GM18502 (cell line): ENCODE data around the gene SCO1.

ENCODE experiments used
- ATAC-seq: cut with Tn5 transposase; IDR thresholded peaks from one replicate; pipeline ENCODE4 v1.9.1; 2021; ENCODE audit warnings: mild to moderate bottlenecking; ENCODE audit not compliant: unreplicated experiment, poor library complexity

The SCO1 gene

DNA sequence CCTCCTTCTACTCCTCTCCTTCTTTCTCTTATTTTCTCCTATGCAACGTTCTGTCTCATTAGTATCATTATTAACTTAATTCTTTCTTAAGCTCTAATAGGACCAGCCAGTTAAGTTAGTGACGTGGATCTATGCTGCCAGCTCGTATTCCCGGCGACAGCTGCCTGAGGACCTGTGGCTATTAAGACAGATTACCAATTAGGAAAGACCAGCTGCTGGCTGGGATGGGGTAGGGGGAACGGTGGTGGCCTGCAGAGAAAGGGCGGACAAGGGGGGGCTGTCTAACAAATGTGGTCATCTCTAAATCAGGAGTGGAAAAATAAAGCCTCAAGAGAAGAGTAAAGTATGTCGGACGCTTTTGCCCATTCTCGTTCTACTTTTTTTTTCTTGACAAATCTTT, 39.5 kb downstream of the SCO1 start:
- ATAC-seq: no peak

DNA sequence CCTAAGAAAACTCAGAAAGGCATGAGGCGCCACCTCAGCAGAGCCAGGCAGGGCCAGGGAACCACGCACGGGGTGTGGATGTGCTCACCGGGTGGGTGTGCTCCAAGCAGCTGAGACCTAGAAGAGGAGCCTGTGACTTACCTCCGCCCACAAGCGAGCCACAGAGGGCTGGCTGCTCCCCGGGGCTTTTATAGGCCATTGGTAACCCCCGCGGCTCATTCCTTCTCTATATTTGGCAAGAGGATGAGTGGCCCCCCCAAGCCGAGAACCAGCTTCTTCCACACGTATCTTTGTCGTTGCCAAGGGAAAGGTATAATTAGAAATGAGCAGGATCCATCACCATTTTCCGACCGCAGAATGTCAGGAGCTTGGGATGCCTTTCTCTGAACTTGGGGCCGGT, 40.2 kb downstream of the SCO1 start, which contains the start of gene MYH3:
TSS of gene MYH3 (minus strand) at position 162 of the 400 bp plus-strand sequence. CDS start 2,245 bp downstream, outside the sequence.
- no peak for ATAC-seq

DNA sequence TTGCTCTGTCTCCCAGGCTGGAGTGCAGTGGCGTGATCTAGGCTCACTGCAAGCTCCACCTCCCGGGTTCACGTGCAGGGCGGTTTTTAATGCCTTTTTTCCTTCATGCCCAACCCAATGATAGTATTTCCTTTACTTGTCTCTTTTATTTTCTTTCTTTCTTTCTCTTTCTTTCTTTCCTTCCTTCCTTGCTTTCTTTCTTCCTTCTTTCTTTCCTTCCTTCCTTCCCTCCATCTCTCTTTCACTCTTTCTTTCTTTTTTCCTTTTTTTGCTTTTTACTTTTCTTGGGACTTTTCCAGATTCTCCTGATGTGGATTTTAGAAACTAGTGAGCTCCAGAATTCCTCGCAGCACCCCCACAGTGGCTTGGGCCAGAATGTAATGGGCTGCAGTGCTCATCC, 43.3 kb downstream of the SCO1 start:
- ATAC-seq: no peak

DNA sequence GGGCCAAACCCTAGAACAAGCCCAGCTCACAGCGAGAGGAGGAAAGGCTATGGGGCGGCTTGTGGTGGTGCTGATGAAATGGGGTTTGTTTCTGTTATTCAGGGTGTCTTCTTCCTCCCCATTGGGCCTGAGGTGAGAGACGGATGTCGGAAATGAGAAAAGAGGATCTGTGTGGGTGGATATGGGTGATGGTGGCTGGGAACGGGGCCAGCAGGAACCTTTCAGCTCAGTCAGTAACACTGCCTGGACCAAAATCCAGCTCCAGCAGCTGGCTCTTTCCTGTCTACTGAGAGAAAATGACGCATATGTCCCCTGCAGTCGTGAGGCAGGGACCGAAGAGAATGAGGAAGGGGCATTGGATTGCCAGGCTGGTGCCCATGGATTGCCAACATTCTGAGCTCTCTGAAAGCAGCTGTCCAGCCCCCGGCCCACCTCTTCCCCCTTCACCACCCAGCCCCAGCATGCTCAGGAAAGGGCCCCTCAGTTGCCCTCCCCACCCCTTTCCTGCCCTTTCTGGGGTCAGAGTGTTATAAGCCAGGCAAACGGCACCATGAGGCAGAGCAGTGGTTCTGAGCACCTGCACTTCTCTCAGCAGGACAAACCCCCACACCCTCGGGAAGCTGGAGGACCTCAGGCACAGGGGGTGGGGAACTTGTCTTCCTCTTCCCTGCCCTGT, 44.2 kb downstream of the SCO1 start:
- ATAC-seq: peak; percentile 73

DNA sequence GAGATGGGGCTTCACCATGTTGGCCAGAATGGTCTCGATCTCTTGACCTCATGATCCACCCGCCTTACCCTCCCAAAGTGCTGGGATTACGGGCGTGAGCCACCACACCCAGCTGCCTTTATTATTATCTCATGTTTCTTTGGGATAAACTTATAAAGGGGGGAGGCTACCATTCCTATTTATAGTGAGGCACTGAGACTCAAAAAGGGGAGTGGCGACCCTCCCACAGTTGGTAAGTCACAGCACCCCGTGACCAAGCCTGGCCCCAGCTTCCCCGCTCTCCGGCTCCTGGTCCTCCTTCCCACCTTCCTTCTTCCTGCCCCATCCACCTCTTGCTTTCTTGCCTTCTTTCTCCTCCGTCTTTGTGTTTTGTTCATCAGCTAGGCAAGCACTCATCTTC, 45.4 kb downstream of the SCO1 start:
- ATAC-seq: no peak

DNA sequence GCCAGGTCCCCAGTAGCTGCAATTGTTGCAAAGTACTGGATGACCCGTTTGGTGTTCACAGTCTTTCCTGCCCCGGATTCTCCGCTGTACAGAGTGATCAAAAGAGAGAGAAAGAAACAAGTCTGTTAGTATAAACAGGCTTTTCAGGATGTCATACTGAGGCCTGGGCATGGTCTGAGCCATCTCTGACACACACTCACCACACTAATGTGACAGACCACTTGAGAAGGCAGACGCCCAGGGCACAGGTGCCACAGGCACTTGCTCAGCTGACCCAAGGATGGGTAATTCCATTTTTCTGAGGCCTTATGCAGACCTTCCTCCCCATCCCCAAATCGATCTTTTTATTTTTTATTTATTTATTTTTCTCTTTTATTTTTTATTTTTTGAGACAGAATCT, 47.7 kb downstream of the SCO1 start:
- no peak for ATAC-seq

DNA sequence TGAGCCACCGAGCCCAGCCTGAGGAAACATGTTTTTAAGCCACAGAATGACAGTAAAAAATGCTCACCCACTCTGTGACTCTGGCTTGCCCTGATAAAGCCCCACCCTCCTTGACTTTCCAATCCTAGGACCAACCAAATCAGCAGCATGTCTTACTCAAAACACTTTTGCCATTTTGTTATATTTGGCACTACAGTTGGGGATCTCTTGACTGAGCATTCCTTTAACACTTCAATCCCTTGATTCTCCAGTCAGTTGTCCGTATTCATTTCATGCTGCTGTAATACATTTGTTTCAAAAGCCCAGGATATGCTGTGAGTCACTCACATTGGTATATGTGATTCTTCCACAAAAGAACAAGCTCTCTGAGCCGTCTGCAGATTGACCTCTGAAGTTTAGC, 48.4 kb downstream of the SCO1 start:
- no peak for ATAC-seq

DNA sequence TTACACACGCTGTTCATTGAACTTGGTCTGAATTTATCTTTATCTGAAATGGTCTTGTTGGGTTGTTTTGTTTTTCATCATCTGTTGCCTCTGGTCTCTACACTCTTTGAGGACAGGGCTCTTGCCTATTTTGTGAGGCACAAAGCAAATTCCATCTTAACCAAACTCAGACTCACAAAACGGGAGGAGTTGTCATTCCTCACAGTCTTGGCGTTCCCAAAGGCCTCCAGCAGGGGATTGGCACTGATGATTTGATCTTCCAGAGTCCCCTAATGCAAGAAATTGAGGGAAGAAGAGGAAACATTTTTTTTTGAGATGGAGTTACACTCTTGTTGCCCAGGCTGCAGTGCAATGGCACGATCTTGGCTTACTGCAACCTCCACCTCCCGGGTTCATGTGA, 49.0 kb downstream of the SCO1 start:
- ATAC-seq: no peak

DNA sequence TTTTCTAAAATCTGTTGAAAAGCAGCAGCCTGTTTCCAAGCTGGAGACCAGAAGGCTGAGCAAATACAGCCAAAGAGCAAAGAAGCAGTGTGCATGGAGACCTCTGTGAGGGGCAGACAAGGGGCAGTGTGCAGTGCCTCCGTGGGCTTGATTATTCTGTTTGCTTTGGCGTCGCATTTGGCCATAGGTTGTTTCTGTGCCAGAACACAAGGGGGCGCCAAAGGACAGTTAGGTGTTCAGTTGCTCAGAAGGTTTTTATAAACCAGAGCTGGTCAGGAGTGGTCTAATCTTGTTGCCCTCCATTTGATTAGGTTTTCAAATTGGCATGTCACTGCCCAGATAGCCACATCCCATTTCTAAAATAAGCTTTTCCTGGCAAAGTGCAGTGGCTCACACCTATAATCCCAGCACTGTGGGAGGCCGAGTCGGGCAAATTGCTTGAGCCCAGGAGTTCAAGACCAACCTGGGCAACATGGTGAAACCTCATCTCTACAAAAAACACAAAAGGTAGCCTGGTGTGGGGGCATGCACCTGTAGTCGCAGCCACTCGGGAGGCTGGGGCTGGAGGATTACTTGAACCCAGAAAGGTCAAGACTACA, 50.8 kb downstream of the SCO1 start:
- ATAC-seq: no peak

DNA sequence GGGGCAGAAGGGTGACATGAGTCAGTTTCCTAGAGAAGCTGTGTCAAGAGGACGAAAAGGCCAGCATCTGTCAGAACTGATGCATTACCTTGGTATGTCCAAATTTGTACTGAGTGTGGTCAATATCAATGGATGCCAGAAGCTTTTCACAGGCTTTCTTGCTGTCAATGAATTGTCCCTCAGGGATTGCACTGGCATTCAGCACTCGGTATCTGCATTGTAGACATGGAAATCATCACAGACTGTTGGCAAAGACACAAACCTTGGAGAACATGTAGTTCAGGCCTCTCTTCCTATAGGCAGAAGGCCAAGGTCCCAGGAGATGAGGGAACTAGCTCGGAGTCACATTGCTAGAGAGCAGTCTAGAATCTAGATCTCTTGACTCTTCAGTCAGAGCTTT, 56.9 kb downstream of the SCO1 start:
- no peak for ATAC-seq

DNA sequence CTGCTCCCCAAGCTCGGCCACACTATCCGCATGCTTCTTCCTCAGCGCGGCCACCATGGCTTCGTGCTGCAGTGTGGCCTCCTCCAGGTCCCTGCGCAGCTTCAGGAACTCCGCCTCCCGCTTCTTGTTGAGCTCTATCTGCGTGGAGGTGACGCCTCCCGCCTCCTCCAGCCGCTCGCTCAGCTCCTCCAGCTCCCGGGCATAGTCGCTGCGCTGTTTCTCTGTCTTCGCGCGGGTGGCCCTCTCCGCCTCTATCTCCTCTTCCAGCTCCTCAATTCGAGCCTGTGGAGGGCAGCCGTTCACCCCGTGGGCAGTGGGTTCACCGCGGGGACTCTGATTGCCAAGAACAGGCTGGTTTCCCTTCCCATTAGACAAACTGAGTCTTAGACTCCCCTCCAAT, 59.2 kb downstream of the SCO1 start:
- ATAC-seq: no peak

DNA sequence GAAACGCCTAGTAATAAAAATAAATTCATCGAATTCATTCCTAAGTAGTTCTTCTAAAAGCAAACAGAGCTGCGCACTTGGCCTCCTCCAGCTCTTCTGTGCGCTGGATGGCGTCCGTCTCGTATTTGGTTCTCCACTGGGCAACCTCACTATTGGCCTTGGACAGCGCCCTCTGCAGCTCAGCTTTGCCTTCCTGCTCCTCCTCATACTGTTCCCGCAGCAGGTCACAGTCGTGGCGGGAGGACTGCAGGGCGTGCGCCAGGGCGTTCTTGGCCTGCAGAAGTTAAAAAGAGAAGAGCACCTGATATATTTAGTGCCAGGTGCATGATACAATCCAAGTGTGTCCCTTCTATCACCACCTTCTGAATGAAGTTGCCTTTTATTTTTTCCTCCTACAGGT, 62.0 kb downstream of the SCO1 start:
- no peak for ATAC-seq

DNA sequence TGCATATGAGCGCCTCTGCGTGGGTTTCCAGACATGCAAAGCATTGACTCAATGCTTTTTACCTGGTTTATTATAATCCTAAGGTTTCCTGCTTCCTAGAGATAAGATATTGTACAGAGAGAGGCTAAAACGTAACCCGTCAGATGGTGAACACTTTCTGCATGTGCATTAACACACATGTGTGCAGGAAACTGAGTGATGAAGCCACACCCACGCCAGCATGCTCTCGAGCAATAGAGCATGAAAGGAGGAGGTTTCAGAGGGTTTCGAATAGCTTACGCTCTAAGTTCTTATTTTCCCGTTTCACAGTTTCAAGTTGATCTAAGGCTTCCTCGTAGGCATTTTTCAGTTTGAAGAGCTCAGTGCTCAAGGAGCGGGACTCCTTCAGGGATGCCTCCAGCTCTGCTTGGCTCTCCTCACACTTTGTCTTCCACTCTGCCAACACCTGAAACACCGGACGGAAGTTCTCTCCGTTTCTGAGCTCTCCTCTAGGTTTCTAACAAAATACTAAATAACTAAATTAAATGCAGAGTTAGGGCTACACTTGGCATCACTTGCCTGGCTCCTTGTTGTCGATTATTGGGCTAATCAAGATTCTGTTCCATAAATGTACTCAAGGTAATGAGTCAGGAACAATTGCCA, 63.5 kb downstream of the SCO1 start:
- ATAC-seq: peak; percentile 97

DNA sequence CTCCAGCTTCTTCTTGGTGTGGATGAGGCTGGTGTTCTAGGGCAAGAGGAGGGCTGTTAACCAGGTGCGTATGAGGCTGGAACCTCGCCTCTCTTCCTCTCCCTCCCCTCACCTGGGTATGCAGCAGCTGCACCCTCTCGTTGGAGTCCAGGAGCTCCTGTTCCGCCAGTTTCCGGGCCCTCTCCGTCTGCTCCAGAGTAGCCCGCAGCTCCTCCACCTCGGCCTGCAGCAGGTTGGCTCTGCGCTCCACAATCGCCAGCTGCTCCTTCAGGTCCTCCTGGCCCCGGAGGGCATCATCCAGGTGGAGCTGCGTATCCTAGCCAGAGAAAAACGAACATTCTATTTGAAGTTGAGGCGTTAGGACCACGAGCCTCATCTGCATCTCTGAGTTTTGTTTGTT, 65.6 kb downstream of the SCO1 start:
- ATAC-seq: no peak

DNA sequence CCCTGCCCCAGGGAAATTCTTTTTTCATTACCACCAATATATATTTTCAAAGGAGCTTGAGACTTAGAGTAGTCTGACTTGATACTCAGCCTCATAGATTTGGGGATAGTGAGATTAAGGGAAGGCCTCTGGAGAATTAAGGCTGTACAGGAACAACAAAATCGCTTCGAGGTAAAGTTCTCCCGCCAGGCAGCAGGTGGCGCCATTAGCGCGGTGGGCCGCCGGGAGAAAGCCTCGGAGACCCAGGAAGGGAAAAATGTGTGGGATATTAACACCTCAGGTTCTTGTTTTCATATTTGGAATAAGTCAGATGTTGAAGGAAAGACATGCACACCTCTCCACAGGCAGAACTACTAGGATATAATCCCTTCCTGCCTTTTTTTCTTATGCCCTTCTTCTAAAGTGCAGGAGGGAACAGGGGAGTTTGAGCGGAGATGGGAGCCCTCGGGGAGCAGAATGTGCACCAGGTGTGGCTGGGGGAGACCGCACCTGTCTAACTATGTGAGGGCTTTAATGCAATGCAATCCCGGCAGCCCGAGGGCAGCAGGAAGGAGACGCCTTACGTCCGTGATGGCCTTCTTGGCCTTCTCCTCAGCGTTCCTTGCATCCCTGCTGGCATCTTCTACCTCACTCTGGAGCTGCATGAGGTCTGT, 66.2 kb downstream of the SCO1 start:
- no peak for ATAC-seq

DNA sequence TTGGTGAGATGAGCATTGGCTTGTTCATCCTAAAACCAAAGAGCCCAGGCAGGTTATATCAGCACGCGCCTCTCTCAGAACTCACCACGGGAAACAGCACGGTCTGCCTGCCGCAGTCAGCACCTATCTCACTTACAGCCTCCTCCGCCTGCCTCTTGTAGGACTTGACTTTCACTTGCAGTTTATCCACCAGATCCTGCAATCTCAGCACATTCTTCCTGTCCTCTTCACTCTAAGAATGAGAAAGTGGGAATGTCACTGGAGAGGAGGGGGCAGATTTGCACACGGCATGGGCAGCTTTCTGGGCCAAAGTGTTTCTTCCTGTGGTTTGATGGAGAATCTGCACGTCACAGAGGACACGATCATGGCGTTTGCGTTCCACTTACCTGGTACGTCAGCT, 67.6 kb downstream of the SCO1 start:
- ATAC-seq: no peak

DNA sequence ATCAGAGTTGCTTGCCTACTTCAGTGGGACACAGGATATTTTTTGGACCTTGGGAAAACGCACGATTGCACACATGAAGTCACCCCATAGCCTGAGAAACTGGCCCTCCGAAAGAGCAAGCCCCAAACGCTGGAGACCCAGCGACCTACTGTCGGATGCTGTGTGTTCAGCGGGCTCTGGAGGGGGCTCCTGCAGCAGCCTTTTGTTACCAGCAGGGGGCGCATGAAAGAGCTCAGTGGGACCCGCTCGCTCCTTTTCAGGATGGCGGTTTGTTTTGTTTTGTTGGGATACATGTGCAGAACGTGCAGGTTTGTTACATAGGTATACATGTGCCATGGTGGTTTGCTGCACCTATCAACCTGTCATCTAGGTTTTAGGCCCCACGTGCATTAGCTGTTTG, 68.6 kb downstream of the SCO1 start:
- ATAC-seq: no peak

DNA sequence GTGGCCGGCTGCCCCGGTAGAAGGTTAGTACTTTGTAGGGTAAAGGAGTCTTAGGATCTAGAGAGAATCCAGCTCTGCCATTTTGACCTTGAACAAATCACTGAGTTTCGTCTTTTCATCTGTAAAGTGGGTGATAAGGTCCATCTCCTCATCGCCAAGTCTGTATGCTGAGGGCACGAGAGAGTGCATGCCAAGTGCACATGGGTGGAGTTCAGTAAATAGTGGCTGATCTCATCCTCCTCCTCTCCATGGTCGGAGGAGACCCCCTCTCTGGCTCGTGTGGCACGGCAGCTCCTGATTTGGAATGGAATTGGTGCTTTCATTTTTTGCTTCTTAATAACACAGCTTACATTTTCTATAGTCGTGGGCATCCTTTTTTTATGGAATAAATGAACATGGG, 70.9 kb downstream of the SCO1 start:
- ATAC-seq: no peak

DNA sequence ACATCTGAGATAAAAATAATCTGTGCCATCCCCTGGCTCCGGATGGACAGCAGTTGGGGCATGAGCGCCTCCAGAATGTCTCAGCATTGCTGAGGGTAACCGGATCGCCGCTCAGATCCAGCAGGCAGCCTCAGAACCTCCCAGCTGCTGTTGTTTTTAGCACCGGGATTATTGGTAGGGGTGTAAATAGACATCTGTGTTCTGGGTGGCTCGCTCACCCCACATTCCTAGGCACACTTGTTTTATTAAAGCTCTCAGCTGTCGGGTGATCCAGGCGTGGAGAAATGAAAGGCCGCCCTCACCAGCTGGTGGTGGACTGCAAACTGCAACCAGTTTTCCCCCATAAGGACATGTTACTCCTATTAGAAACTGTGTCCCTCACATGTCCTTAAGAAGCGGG, 72.4 kb downstream of the SCO1 start:
- no peak for ATAC-seq

DNA sequence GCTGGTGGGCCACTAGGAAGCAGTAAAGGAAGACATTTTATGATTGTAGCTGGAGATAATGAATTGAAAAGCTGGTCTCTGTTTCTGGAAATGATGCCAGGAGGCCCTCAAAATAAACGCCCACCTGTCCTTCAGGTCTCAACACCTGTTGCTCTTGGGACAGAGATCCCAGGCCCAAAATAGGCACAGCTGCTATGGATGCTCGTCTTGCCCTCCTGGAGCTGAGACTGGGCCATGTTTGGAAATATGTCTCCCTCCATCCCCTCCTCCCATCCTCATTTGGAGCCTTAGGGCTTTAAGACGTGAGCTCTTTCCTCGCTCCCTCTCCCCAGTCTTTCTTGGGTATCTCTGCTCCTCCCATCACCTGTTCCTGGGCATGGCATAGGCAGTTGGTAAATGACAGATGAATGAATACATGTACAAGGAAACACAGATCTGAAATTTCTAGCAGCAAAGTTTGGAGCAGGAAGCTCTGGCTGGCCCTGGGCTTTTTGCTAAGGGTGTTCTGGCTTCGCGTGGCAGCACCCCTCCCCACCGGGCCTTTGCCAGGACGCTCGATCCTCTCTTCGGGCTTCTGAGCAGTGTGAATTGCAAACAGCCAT, 73.5 kb downstream of the SCO1 start:
- ATAC-seq: no peak
